Epithelial cell of umbilical artery (primary cell): ENCODE results near the gene WDR38. TPM values are rescaled to one million over a fixed set of nuclear protein-coding genes. Genes with fewer than 3 reads are reported as not detected.

Source experiments
- total RNA-seq: library from RNA; depleted of rRNA; stranded (reverse); fragments of >200 nt; gene quantifications from 2 replicates; pipeline ENCODE4 v1.2.3, GENCODE V29; 2014

WDR38 gene
- total RNA-seq, result not detected in 2 replicates

DNA sequence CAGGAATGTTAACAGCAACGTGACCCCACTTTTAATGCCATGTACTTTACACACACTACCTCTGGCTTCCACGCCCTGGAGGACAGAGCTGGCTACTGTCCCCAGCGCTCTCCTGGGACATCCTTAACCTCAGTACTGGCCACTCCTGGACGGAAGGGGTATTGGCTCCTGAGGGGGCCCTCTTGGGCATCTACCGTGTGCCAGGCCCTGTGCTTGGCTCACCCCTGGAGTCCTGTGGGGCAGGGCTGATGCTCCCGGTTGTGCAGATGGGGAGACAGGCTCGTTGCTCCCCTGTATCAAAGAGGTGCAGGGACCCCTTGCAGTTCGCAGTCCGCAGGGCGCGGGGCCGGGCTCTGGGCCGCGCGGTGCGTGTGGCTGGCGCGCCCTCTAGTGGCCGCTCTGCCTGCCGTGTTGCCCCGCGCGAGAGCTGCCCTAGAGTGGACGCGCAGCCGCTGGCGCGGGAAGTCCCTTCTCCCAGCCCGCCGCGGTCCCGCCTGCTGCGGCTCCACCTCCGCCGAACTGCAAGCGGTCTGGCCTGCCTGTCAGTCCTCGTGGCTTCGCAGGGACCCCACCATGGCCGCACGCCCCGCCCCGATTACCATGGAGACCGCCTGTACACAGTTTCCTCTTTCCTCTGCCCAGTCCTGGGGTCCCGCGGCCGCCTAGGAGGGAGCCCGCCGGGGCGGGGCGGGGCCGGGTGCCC, at the start of gene WDR38:
WDR38 (plus strand) TSS at position 632 of the 703 bp plus-strand sequence. CDS start 72 bp downstream, outside the sequence.

GRCh38 chr9:124861342-124862229, 8.3 kb downstream of the WDR38 start, which contains the start of the genes ARPC5L and RPL35:
TSS of gene ARPC5L (plus strand) at chr9:124862130. CDS start at chr9:124869291, 7,161 bp downstream.
TSS of gene RPL35 (minus strand) at chr9:124861957. CDS start at chr9:124861912, 45 bp downstream.

Other genes starting within 250 kb of the WDR38 start
- under 0.01 and 0.46 TPM in 2 replicates for gene NR6A1, start 82.1 kb upstream of the WDR38 start, total RNA-seq
- gene OLFML2A, start 76.3 kb upstream of the WDR38 start, total RNA-seq, result 0.30 and 0.32 TPM in 2 replicates
- gene RPL35, start 8.5 kb downstream of the WDR38 start, total RNA-seq, result 2,855 and 2,982 TPM in 2 replicates
- 26.3 and 26.6 TPM in 2 replicates for gene ARPC5L, start 8.7 kb downstream of the WDR38 start, total RNA-seq
- gene GOLGA1, start 87.6 kb downstream of the WDR38 start, total RNA-seq, result 9.1 and 11.9 TPM in 2 replicates